ENCODE results near the gene SMIM5. TPM values are rescaled to one million over a fixed set of nuclear protein-coding genes. Genes with fewer than 3 reads are reported as not detected.

The SMIM5 gene
- total RNA-seq, 4 donors from 2014 or later, result 0.66 to 1.9 TPM; not detected in 2

DNA sequence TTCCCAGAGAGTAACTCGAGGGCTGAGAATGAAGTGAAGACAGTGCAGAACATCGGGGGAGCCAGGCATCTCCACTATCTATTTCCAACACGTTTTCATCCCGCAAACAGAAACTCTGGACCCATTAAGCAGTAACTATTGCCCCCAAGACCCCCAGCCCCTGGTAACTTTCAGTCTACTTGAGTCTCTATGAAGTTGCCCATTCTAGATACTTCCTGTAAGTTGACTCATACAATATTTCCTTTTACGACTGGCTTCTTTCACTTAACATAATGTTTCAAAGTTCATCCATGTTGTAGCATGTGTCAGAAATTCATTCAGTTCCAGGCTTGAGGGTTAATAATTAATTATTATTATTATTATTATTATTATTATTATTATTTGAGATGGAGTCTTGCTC lies 26.1 kb upstream of the SMIM5 start:
- TF ChIP-seq, protein P1, sequence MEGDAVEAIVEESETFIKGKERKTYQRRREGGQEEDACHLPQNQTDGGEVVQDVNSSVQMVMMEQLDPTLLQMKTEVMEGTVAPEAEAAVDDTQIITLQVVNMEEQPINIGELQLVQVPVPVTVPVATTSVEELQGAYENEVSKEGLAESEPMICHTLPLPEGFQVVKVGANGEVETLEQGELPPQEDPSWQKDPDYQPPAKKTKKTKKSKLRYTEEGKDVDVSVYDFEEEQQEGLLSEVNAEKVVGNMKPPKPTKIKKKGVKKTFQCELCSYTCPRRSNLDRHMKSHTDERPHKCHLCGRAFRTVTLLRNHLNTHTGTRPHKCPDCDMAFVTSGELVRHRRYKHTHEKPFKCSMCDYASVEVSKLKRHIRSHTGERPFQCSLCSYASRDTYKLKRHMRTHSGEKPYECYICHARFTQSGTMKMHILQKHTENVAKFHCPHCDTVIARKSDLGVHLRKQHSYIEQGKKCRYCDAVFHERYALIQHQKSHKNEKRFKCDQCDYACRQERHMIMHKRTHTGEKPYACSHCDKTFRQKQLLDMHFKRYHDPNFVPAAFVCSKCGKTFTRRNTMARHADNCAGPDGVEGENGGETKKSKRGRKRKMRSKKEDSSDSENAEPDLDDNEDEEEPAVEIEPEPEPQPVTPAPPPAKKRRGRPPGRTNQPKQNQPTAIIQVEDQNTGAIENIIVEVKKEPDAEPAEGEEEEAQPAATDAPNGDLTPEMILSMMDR (IDR thresholded peaks at IDR 0.05; ENCODE audit: low read depth), result no peak

DNA sequence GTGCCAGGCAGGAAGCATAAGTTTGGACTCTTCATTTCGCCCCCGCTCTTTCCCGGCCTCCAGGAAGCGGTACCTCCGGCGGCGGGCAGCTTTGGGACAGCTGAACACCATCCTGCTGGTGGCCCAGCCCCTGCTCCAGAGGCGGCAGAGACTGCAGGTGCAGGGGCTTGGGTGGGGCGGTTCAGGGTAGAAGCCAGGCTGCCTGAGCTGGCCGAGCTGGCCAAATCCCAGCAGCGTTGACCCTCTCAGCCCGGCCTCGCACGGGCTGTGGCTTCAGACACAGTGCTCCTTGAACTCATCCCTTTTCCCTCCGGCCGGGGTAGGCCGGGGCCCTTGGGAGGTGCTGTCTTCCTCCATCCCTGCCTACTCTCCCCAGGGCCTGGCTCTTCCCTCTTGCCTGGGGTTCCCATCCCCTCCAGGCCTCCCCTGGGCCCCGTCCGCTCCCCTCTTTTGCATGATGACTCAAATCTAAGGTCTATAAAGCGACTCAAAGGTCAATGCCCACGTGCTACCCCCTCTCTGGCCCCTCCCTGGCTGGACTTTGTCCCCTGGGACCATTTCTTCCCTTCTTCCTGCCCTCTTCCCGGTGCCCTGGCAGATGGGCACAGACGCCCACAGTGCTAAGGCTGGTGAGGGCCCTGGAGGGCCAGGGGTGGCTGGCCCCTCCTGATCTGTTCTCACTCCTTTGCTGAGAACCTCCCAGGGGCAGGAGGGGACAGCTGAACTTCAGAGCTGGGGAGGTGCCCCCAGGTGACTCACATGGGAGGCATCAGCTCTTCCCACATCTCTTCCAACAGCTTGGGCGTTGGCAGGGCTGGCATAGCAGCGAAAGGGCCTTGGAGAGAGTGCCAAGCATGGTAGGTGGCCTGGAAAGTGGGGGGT lies 22.9 kb upstream of the SMIM5 start:
- TF ChIP-seq, protein P1 (IDR thresholded peaks at IDR 0.05; ENCODE audit: low read depth), result no peak

DNA sequence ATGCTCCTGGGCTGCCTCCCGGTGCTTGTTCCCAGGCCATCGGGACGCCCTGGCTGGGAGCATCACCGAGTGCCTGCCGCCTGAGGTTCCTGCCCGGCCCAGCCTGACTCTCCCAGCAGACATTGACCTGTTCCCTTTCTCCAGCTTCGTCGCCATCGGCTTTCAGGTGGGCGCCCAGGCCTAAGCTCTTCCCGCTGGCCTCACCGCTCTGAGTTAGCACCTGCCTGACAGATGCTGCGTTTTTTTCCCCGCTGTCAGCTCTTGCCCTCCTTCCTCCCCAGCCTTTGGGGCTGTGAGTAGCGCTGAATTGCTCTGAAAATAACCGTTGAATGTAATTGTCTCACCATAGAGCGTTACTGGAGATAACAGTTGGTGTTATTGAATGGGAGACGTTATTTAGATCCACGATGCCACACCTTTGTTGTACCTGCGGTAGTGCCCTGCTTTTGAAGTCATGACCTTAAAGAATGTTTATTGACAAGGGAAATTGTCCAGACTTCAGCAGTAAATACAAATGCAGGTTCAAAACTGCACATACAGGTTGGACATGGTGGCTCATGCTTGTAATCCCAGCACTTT lies 21.3 kb upstream of the SMIM5 start:
- TF ChIP-seq, protein P1 (IDR thresholded peaks at IDR 0.05; ENCODE audit: low read depth), result no peak

DNA sequence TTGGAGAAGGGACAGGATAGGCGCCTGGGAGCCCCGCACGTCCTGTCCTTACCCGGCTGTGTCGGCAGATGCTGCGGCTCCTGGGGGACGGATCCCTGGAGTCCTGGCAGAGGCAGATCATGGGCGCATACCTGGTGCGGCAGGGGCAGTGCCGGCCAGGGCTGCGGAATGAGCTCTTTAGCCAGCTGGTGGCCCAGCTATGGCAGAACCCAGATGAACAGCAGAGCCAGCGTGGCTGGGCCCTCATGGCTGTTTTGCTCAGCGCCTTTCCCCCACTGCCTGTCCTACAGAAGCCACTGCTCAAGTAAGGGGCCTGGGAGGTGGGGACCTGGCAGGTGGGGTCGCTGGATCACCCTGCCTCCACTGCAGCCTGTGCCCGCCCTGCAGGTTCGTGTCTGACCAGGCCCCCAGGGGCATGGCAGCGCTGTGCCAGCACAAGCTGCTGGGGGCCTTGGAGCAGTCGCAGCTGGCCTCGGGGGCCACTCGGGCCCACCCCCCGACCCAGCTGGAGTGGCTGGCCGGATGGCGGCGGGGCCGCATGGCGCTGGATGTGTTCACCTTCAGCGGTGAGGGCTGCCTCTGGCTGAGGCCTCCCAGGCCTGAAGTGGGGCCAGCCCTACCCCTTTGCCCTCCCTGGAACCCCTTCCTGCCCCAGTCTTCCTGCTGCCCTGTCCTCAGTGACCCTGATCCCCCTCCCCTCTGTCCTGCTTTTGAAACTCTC lies 20.2 kb upstream of the SMIM5 start:
- TF ChIP-seq, protein P1 (IDR thresholded peaks at IDR 0.05; ENCODE audit: low read depth), result no peak

DNA sequence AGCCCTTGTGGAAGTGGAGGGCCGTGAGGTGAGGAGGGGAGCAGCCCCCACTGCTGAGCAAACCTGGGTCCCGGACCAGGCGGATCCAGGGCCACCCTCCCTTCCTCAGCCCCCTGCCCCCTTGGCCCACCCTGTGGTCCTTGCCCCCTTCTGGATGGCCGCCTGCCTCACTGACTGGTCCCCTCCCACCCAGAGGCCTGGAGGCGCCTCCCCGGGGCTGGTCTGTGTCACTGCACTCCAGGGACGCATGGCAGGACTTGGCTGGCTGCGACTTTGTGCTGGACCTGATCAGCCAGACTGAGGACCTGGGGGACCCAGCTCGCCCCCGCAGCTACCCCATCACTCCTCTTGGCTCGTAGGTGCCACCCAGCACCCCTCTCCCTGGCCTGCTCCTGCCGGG lies 19.2 kb upstream of the SMIM5 start:
- TF ChIP-seq, protein P1 (IDR thresholded peaks at IDR 0.05; ENCODE audit: low read depth), result no peak

DNA sequence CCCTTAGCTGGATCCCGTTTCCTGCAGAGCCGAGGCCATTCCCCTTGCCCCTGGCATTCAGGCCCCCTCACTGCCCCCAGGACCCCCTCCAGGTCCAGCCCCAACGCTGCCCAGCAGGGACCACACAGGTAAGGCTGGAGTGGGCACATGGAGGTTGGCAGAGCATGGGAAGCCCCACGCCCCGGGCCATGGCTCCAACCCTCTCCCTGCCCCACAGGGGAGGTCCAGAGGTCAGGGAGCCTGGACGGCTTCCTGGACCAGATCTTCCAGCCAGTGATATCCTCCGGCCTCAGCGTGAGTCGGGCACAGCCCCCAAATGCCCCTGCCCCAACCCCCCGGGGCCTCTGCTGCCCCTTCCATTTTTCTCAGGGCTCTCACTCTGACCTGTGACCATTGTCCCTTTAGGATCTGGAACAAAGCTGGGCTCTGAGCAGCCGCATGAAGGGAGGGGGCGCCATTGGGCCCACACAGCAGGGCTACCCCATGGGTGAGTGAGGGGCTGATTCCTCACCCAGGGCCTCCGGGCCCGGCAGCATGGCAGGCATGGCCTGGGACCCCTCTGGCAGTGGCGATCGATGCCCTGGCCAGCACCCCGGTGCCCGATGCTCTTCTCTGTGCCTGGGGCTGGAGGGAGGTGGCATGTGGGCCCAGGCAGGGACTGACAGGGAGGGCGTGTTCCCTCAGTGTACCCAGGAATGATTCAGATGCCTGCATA lies 18.5 kb upstream of the SMIM5 start:
- TF ChIP-seq, protein P1 (IDR thresholded peaks at IDR 0.05; ENCODE audit: low read depth), result no peak

Measured in subcutaneous adipose tissue (tissue), 4 donors.